GM19455 (cell line): ENCODE data around the gene GREB1.
A peak's percentile ranks its signal among the peaks of the same experiment; 100 is the strongest.

Source experiments
- ATAC-seq: cut with Tn5 transposase; IDR thresholded peaks from one replicate; pipeline ENCODE4 v1.9.1; 2021; ENCODE audit not compliant: unreplicated experiment

Gene GREB1

DNA sequence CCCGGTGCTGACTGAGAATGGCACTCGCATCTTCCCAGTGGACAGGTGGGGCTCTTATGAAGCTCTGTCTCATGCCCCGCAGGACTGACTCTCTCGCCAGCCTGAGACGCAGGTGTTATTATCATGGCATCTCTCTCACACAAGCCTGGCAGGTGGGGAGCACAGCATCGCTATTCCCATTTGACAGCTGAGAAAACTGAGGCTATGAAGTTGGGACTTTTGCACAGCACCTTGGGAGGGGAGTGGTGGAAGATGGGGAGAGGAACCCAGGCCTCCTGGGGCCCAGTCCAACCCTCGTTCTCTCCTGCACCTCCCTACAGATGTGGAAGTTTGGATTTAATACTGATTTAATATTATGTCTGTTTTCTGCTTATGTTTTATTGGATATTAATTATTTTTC is 145.2 kb downstream of the GREB1 start:
- no peak for ATAC-seq

DNA sequence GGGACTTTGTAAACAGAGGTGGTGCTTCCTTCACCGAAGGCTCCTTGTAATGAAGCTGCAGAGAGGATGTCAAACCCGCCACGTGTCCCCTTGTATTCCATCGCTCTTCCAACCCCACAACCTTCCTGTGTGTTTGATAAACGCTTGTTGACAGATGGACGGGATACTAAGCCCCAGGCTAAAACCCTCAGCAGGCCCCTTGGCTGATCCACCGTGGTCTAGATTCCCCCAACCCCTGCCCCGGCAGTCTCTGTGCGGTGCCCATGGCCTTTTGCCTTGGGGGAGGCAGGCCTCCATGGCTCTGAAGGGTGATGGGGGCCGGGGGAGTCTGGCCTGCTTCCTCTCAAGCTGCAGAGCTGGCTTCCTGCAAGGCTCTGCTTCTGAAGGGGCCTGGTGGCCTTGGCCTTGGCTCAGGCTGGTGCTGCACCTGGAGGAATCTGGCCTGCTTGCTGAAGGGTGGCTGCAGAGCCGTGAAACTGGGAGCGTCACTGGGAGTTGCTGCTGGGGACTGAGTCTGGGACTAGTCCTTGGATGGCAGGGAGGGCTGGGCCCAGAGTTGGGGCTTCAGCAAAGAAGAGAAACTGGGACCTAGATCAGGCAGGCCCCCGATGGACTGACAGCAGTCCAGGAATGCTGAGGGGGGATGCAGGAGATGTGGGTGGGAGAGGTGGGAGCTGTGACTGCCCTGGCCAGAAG is 145.8 kb downstream of the GREB1 start:
- ATAC-seq: no peak

DNA sequence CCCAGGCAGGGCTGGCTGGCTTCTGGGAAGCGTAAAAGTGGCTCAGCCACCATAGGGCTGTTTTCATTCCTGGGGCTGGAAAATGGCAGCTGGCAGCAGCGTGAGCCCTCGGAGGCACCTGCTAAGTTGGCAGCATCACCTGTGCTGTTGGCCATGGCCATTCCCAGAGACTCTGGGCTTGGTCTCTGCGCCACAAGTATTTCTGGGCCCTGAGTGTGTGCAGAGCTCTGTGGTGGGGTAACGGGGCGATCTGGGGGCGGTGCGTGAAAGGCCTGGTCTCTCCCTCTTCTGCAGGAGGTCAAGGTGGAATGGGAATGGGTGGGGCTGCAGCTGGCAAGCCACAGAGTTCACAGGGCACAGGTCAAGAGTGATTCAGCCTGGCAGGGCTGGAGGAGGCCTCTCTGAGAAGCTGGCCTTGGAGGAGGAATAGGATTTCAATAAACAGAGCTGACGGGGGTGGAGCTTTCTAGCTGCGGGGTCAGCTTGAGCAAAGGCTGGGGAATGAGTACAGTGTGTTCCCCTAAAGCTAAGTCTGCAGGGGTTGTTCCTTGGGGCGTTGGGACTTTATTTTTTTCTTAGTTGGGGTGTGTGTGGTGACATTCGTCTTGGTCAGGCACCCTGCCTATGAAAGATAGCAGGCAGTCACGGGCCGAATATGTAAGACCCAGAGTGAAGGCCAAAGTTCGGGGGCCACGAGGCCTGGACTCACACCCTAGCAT is 146.5 kb downstream of the GREB1 start:
- no peak for ATAC-seq

DNA sequence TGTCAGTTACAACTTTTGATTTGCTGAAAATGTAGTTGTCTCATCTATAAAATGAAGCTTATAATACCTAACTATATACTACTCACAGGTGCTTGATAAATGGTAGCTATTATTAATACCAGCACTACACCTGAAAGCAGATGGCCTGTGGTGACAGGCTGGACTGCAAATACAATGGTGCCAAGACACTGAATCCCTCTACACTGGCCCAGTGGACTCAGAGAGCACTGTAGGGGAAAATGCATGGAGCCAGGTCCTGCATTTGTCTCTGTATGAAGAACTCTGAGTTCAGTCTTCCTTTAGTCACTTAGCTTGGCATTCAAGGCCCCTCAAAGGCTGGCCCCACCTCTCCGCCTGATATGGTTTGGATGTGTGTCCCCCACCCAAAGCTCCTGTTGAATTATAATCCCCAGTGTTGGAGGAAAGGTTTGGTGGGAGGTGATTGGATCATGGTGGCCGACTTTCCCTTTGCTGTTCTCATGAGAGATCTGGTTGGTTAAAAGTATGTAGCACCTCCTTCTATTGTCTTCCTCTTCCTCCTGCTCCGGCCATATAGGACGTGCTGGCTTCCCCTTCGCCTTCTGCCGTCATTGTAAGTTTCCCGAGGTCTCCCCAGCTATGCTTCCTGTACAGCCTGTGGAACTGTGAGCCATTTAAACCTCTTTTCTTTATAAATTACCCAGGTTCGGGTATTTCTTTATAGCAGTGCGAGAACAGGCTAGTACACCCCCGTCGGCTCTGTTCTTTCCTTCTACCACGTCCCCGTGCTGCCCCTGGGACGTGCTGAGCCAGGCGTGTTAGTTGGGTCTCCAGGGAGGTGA is 147.3 kb downstream of the GREB1 start:
- ATAC-seq: no peak

DNA sequence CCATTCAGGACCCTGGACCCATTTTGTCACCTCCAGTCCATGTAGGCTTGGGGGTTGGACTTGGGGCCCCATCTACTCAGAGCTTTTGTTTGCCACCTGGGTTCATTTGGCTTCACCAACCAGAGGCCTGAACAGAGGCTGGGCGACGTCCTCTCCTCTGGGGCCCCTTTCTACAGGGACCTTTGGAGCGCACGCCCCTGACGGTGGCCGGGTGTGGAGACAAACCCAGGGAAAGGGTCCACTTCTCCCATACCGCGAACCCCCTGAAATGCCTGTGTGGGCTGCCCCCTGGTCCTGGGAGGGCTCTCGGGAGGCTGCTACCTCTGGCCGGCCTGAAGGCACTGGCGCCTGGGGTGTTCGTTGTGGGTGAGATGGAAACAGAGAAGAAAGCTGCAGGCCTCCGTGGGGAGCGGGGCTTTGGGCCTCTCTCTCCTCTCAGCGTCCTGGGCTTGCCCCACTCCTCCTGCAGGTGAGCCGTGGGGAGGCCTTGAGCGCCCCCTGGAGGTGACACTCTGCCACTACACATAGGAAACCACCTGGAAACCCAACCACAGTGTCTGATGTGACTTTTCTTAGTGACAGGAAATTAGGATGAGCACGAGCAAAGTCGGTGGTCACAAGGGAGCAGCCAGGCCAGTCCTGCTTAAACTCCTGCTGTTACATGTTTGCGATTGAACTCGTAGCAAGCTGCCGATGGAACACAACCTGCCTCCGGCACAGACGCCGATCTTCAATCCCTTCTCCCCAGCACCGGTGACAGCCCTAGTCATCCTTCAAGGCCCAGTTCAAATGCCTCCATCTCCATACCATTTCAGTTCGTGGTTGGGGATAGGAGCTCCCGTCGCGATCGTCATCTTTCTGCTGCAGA is 148.1 kb downstream of the GREB1 start:
- no peak for ATAC-seq

DNA sequence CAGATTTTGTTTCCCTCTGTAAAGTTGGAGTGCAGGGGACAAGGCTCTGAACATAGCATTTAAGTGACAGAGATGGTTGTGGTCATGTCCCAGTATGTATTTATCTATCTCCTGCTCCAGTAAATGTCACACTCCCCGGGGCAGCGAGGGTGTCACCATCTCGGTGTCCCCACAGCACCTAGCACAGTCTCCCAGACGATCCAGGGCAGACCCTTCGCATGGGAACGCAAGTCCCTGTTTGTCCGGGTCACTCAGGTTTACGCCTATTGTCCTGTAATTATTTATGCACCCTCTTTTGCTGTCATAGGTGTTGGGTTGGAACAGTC is 148.7 kb downstream of the GREB1 start:
- no peak for ATAC-seq

DNA sequence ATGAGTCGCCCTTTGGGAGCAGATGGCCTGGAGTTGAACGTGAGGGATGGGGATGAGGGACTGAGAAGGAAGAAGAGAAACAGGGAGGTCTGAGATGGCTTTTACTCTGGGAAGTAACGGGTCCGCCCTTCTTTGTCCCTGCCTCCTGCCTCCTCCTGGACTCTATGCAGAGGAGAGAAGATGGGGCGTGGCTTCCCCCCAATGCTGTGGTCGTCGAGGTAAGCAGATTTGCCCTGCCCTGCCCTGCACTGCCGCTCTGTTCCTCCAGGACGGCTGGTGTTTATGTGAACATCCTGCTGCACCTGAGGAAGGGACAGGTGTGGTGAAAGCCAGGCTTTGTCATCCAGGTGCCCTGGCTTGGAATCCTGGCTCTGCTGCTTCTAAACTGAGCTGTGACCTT is 149.6 kb downstream of the GREB1 start:
- ATAC-seq: no peak

DNA sequence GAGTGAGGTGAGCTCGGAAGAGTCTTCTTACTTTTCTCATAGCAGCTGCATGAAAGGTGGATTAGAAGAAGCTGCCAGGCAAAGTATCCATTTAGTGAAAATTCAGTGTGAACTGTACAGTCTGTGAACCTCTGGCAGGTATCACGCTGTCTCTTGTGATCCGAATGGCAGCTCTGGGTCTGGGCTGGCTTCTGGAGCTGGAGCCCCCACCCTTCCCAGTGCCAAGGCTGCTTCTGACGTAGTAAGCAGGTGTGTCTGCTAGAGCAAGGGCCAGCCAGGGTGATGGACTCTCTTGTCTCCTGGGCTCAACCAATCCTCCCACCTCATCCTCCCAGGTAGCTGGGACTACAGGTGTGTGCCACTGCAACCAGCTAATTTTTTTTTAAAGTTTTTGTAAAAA is 150.1 kb downstream of the GREB1 start:
- ATAC-seq: no peak

DNA sequence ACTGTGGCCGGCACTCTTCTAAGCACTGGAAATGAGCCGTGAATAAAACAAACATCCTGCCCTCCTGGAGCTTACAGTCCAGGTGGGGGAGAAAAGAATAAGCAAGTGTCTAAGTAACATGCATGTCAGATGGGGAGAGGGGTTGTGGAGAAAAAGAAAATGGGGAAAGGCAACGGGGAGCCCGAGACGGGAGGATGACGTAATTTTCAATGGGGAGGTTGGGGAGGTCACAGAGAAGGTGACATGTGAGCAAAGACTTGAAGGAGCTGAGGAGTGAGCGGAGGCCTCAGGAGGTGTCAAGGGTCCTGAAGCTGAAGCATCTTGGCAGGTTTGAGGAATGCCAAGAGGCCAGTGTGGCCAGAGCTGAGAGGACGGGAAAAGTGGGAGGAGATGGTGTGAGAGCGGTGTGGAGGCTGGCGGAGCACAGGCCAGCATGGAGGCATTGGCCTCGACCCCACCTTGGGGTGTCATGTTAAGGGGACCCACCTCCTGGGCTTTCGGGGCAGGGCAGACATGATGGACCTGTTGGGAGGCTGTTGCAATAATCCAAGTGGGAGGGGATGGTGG is 151.1 kb downstream of the GREB1 start:
- no peak for ATAC-seq

DNA sequence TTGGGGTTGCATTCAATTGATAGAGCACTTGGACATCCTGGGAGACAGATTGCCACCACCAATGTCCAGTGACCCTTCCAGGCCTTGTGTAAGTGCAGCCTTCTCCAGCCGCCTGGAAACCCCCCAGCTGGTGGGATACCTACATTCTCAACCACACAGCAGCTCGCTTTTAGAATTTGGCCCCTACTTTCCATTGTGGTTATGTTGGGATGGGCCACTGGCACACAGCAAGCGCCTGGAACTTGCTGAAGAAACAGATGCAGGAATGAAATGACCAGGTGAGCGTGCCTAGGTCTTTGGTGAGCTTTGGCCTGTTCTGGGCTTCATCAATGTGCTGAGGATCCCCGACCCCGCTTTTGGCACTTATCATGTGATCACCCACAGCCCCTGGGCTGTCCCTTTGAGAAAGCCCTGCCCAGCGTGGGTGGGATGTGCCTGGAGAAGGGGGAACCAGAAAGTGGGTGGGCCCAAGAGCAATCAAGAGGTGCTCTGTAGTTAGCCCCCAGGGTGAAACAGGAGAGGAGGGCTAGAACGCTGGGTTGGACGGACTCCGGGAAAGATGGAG is 152.1 kb downstream of the GREB1 start:
- ATAC-seq: no peak

DNA sequence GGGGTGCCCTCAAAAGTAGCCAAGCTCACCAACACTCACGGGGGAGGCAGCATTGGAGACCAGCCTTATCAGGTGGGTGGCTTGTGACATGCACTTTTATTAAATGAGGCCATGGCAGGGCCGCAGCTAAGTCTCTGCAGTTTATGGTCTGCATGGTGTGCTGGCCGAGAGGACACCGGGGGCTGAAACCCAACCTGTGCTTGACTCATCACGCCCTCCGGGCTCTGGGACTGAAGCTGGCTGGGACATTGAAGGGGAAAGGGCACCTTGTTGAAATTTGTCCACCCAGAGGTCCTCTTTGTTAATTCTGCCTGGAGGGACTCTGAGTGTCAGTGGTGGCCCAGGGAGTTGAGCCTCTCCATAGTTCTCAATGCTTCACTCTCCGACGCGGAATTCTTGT is 153.9 kb downstream of the GREB1 start:
- ATAC-seq: no peak

DNA sequence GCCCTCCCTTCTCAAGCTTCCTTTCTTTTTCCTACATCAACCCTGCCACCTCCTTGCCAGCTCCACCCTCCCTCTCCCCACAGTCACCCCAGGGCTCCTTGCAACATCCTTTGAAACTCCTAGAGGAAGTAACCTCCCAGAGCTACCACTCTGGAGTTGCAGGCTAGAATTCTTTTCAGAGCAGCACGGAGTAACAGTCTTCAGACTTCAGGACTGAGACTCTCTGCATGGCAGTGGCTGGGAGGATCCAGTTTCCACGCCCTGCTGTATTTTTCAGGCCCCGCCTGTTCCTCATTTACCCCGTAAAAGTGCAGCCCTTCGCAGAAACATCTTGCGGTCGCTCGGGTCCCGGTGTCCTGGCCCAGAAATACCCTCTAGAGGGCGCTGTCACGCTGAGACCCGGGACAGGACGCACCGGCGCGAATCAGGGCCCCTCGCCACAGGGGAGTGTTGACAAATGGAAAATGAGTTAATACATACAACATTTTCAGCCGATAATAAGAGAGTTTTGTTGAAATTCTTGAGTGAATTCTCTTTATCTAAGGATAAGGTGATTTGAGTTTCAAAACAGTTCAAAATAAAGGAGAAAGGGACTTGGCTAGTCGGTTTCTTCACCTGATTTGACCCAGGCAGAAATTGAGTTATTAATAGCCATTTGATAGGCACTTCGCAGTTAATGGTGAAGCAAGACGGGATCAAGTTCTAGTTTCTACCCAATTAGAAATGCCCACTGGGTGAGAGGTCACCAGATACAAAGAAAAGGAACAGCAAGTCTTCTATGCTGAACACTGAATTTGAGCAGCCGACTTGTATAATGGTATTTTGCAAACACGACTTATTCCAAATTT is 154.6 kb downstream of the GREB1 start:
- ATAC-seq: peak; percentile 59

DNA sequence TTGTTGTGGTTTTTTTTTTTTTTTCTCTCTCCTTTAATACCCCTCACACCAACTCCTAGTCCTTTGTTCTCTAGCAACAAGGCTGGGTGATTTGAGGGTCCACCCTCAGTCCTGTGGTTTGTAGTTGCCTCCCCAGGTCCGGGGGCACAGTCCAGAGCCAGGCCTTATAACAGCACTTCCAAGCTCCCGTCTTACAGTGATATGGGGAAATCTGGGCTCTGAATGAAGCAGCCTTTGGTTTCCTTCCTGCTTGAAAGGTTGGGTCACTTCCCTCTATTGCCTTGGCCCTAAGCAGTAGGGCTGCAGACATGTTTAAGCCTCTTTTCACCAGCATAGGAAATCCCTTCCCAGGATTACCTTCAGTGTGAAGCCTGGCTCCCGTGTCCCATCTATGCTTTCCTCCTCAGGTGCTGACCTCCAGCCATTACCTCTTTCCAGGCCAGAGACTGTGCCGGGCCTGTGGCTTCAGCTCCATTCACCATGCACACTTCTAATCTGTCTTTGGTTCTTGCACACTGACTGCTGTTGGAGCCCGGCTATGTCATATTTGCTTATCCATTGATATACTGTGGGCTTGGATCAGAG is 157.3 kb downstream of the GREB1 start:
- no peak for ATAC-seq
